GM12874 (cell line): ENCODE measurements around the gene AKNA.

ENCODE experiments used
- TF ChIP-seq, protein P1 (sequence below): IDR thresholded peaks from 2 replicates; pipeline ENCODE4 v1.5.1; 2011; ENCODE audit warnings: low read depth, mild to moderate bottlenecking, control low read depth, low read length, moderate library complexity; ENCODE audit not compliant: insufficient read depth

Gene AKNA

DNA sequence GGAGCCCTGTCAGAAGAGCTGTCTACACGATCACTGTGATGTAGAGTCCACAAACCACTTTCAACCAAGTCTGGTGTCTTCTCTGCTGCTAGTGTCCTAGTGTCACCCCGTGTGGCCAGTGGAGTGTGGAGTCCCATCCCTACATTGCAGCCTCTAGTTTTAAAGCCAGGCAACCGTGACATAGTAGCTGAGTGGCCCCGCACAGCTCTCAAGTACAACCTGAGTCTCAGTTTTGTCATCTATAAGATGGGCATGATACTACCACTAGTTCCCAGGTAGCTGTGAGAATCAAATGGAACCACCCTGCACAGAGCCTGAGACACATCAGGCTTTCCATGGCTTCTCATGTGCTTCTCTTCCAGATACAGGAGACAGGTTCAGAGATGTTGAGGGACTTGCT is 43.2 kb upstream of the AKNA start:
- TF ChIP-seq, protein P1, sequence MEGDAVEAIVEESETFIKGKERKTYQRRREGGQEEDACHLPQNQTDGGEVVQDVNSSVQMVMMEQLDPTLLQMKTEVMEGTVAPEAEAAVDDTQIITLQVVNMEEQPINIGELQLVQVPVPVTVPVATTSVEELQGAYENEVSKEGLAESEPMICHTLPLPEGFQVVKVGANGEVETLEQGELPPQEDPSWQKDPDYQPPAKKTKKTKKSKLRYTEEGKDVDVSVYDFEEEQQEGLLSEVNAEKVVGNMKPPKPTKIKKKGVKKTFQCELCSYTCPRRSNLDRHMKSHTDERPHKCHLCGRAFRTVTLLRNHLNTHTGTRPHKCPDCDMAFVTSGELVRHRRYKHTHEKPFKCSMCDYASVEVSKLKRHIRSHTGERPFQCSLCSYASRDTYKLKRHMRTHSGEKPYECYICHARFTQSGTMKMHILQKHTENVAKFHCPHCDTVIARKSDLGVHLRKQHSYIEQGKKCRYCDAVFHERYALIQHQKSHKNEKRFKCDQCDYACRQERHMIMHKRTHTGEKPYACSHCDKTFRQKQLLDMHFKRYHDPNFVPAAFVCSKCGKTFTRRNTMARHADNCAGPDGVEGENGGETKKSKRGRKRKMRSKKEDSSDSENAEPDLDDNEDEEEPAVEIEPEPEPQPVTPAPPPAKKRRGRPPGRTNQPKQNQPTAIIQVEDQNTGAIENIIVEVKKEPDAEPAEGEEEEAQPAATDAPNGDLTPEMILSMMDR: no peak

DNA sequence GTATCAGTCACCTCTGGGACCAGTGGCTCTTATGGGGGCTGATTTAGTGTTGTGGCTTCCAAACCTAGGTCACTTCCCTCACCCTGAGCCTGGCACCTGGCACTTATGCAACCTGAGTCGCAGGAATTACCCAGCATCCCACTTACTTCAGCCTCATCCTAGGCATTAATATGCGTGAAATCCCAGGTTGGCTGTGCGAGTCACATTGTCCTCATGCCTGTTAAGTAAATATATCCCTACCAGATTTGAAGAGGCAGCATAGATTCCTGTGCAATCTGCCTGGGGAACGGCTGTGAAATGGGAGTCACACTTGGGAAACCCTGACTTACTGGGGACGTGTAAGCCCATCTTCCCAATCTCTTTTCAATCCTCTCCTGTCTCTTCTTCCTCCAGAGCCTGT is 42.7 kb upstream of the AKNA start:
- TF ChIP-seq, protein P1: no peak

DNA sequence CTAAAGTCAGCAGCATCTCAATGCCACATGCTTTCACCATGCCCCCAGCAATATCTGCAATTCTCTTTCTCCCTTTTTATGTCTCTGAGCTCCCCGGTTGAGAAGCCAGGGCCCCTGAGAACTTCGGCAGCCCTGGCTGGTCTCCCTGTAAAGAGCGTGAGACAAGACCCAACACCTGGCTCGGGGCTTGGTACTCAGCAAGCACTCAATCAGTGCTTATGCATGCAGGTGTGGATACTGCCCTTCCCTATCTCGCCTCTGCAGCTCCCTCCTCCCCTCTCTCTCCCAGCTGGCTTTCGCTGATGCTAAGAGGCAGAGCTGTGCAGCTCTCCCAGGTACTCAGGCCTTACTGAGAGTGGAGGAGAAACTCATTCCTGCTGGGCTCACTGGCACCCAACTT is 41.7 kb upstream of the AKNA start:
- TF ChIP-seq, protein P1: no peak

DNA sequence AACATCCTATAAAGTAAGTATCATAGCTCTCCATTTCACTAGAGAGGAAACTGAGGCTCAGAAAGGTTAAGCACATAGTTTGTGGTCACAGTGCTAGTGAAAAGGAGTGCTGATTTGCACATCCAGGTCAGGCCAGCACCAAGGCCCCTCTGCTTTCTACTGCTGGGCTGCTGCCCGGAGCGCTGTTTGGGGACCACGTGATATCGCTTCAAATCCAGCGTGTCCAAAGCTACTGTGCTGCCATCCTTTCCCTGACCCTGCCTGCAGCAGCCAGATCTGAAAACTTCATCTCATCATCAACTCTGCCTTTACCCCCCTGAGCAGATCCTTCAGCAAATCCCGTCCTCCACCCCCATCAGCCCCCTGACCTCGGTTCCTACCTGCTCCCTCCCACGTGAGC is 40.7 kb upstream of the AKNA start:
- TF ChIP-seq, protein P1: no peak

DNA sequence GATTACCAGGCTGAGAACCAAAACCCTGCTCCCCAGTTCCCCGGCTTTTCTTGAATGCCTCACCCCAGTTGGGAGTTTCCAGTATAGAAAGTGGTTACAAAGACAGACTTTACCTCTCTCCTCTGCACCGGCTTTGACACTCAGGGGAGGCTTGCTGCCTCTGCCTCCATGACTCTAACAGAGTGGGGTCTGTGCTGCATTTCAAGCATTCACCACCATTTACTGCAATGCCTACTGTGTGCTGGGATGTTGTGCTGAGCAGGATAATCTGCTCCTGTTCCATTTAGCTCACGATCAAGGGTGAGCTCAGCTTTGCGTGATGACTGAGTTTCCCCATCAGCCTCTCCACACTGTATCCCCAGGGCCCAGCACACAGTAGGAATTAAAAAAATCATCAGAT is 39.9 kb upstream of the AKNA start:
- TF ChIP-seq, protein P1: no peak

DNA sequence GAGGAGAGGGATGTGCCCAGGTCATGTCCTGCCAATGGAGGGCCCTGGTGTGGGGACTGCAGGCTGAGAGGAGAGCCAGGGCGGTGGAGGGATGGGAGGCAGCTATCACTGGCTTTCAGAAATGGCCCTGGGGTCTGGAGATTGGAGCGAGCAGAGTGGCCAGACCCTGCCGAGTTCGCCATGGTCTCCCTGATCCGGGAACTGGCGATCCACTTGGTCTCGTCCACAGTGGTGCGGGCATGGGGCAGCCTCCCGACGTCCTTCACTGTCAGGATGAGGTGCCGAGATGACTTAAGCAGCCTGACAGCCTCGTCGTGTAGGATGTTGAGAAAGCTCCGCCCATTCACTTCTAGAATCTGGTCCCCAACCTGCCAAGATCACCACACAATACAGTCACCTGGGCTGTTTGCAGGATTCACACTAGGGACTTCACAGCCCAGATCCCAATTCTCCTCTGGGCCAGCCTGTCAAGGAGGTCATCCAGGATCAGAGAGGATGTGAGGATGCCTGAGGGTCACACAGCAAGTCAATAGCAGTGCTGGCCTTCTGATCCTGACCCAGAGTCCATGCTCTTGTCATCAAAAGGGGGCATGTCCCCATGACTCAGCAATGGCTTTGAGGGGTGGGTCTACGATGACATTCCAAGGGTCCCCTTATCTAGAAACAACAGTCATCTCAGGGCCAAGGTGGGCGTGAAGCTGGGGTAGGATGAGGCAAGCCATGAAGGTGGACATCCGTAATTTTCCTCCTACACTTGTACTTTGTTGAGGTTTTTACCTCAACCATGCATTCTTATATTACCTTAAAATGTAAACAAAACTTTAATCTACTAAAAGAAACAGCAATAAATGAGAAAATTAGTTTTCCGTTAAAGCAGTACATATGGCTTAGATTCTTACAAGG is 38.5 kb upstream of the AKNA start:
- TF ChIP-seq, protein P1: no peak

DNA sequence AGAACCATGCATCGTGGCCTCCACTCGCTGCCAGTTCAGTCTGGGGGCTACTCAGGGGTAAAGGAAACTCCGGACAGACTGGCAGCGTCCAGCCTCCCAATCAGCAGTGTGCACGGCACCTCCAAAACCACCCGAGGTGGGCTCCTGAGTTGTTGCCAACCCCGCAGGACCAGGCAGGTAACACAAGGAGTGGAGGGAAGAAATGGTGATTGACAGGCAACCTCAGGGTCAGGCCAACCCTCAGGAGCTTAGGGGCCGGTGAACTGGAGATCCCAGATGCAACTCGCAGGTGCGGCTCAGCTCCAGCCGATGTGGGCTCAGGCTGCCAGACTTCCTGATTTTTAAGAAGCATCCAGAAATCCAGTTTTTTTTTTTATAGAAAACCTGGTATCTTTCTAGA is 37.3 kb upstream of the AKNA start:
- TF ChIP-seq, protein P1: no peak
